ENCODE measurements around the gene RNF207.

RNF207 gene

DNA sequence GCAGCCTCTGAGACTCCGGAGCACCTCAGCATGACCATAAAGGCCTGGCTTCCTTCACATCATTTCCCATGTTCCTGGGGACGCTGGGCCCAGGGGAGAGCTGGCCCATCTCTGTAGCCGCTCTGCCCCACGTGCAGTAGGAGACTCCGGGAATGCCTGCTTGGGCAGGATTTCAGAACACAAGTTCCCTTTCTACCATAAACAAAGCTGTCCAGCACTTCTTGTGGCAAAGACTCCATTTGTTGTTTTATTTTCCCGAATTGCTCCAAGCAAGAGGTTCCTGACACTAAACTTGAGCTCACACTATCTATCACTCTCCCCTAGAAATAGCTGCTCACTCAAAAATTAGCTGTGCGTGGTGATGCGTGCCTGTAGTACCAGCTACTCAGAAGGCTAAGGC lies 47.7 kb upstream of the RNF207 start:
- Histone ChIP-seq H2AFZ (ENCODE audit: low read length) (no peak overlapping the region), H3K9me3 (ENCODE audit: insufficient read depth, low read depth, low read length) (no peaks in the 10 kb centered on the region), H3F3A (ENCODE audit: low read depth) (peaks cover 4% of the 10 kb centered on the region; the same call in 1 of the 2 replicates), H3K36me3 (ENCODE audit: insufficient read depth, low read length) (no peaks in the 10 kb centered on the region), H3K4me2 (ENCODE audit: low read depth, low read length, poor library complexity, severe bottlenecking) (no peak overlapping the region), H4K20me1 (ENCODE audit: insufficient read depth, low read length, poor library complexity, severe bottlenecking) (no peaks in the 10 kb centered on the region), H3K79me2 (ENCODE audit: insufficient read depth, low read length) (peaks cover 2% of the 10 kb centered on the region; the same call in 1 of the 2 replicates), H3K27me3 (ENCODE audit: insufficient read depth, low read length, poor library complexity, severe bottlenecking) (no peaks in the 10 kb centered on the region), H3K4me1 (ENCODE audit: insufficient read depth, low read length, poor library complexity, severe bottlenecking) (peaks cover 21% of the 10 kb centered on the region), H3K9me2 (replicated peaks; ENCODE audit: low read depth, low read length) (no peaks in the 10 kb centered on the region), H3K4me3 (ENCODE audit: low read length, poor library complexity, severe bottlenecking) (no peak overlapping the region), H3K9ac (ENCODE audit: low read depth, low read length, poor library complexity, severe bottlenecking) (no peak overlapping the region)
- no peak for TF ChIP-seq EZH2phosphoT487 (IDR thresholded peaks at IDR 0.05; ENCODE audit: borderline replicate concordance)
- TF ChIP-seq, protein P1, sequence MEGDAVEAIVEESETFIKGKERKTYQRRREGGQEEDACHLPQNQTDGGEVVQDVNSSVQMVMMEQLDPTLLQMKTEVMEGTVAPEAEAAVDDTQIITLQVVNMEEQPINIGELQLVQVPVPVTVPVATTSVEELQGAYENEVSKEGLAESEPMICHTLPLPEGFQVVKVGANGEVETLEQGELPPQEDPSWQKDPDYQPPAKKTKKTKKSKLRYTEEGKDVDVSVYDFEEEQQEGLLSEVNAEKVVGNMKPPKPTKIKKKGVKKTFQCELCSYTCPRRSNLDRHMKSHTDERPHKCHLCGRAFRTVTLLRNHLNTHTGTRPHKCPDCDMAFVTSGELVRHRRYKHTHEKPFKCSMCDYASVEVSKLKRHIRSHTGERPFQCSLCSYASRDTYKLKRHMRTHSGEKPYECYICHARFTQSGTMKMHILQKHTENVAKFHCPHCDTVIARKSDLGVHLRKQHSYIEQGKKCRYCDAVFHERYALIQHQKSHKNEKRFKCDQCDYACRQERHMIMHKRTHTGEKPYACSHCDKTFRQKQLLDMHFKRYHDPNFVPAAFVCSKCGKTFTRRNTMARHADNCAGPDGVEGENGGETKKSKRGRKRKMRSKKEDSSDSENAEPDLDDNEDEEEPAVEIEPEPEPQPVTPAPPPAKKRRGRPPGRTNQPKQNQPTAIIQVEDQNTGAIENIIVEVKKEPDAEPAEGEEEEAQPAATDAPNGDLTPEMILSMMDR (conservative IDR thresholded peaks at IDR 0.05; ENCODE audit: low read length), result no peak

DNA sequence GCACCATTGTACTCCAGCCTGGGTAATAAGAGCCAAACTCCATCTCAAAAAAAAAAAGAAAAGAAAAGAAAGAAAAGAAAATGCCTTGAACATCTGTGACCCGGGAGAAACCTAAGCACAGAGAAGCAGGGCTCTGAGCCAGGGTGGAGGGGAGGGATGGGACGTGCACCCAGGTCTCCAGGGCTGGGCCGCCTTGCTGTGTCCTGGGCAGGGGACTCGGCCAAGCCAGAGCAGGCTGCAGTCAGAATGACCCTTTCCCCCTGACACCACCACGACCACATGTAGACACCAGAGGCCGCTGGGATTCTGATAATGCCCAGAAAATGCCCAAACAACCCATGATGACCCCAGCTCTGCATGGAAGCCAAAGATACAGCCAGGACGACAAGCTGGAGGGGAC lies 43.6 kb upstream of the RNF207 start:
- H4K20me1 ChIP-seq (ENCODE audit: insufficient read depth, low read length, poor library complexity, severe bottlenecking), result no peaks in the 10 kb centered on the region
- H3K4me2 ChIP-seq (ENCODE audit: low read depth, low read length, poor library complexity, severe bottlenecking), result no peak overlapping the region
- no peak overlapping the region for H2AFZ ChIP-seq (ENCODE audit: low read length)
- H3K79me2 ChIP-seq (ENCODE audit: insufficient read depth, low read length), result no peaks in the 10 kb centered on the region
- TF ChIP-seq, protein P1 (conservative IDR thresholded peaks at IDR 0.05; ENCODE audit: low read length), result no peak
- TF ChIP-seq EZH2phosphoT487 (IDR thresholded peaks at IDR 0.05; ENCODE audit: borderline replicate concordance), result no peak
- H3K9ac ChIP-seq (ENCODE audit: low read depth, low read length, poor library complexity, severe bottlenecking), result no peak overlapping the region
- no peaks in the 10 kb centered on the region for H3K27me3 ChIP-seq (ENCODE audit: insufficient read depth, low read length, poor library complexity, severe bottlenecking)
- H3K4me3 ChIP-seq (ENCODE audit: low read length, poor library complexity, severe bottlenecking), result no peak overlapping the region
- H3K4me1 ChIP-seq (ENCODE audit: insufficient read depth, low read length, poor library complexity, severe bottlenecking), result no peaks in the 10 kb centered on the region
- no peaks in the 10 kb centered on the region for H3F3A ChIP-seq (ENCODE audit: low read depth)
- no peaks in the 10 kb centered on the region for H3K9me2 ChIP-seq (replicated peaks; ENCODE audit: low read depth, low read length)
- H3K9me3 ChIP-seq (ENCODE audit: insufficient read depth, low read depth, low read length), result no peaks in the 10 kb centered on the region
- no peaks in the 10 kb centered on the region for H3K36me3 ChIP-seq (ENCODE audit: insufficient read depth, low read length)

DNA sequence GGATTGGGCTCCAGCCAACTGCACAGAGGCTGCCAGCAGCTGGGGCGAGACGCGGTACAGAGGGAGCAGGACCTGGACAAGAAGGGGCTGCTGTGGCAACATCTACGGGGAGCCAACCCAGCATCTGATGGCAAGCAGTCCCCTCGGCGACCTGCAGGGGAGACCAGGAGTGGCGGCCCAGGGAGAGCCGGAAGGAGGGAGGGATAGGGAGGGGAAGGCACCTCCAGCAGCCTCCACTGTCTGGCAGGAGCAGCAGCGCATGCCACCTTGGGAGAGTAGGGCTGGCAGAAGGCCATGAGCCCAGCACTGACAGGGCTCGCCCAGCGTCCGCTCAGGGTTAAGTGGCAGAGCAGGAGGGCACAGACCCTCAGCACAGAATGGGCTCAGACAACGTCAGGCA lies 43.1 kb upstream of the RNF207 start:
- no peak overlapping the region for H3K4me3 ChIP-seq (ENCODE audit: low read length, poor library complexity, severe bottlenecking)
- H3K9me3 ChIP-seq (ENCODE audit: insufficient read depth, low read depth, low read length), result no peaks in the 10 kb centered on the region
- no peaks in the 10 kb centered on the region for H3K27me3 ChIP-seq (ENCODE audit: insufficient read depth, low read length, poor library complexity, severe bottlenecking)
- no peaks in the 10 kb centered on the region for H3K4me1 ChIP-seq (ENCODE audit: insufficient read depth, low read length, poor library complexity, severe bottlenecking)
- H3F3A ChIP-seq (ENCODE audit: low read depth), result no peaks in the 10 kb centered on the region
- no peak overlapping the region for H2AFZ ChIP-seq (ENCODE audit: low read length)
- H3K9ac ChIP-seq (ENCODE audit: low read depth, low read length, poor library complexity, severe bottlenecking), result no peak overlapping the region
- no peaks in the 10 kb centered on the region for H3K36me3 ChIP-seq (ENCODE audit: insufficient read depth, low read length)
- no peaks in the 10 kb centered on the region for H3K79me2 ChIP-seq (ENCODE audit: insufficient read depth, low read length)
- no peaks in the 10 kb centered on the region for H3K9me2 ChIP-seq (replicated peaks; ENCODE audit: low read depth, low read length)
- no peak overlapping the region for H3K4me2 ChIP-seq (ENCODE audit: low read depth, low read length, poor library complexity, severe bottlenecking)
- H4K20me1 ChIP-seq (ENCODE audit: insufficient read depth, low read length, poor library complexity, severe bottlenecking), result no peaks in the 10 kb centered on the region
- TF ChIP-seq EZH2phosphoT487 (IDR thresholded peaks at IDR 0.05; ENCODE audit: borderline replicate concordance), result no peak
- TF ChIP-seq, protein P1 (conservative IDR thresholded peaks at IDR 0.05; ENCODE audit: low read length), result no peak

Data from Loucy (cell line).